Endothelial cell of umbilical vein (primary cell): Measurements from ENCODE around the gene CCNE1. TPM values are rescaled to one million over a fixed set of nuclear protein-coding genes. Genes with fewer than 3 reads are reported as not detected.

Source experiments
- BruUV-seq: library from RNA; stranded (reverse); fragments of 400-500 nt; replicated peaks from 2 replicates; lab custom pipeline; 2021; lab: Mats Ljungman, UMichigan
- CTCF ChIA-PET: fragments of 300-600, 350-600 bp; sonication (Branson Sonifier 250); formaldehyde crosslinking; loops from one replicate; lab custom pipeline; 2021; ENCODE audit warnings: antibody characterized with exemption, inconsistent platforms; lab: Charles Lee
- POLR2A ChIA-PET: fragments of 300-600, 350-600 bp; sonication (Branson Sonifier 250); formaldehyde crosslinking; loops from one replicate; lab custom pipeline; 2021; ENCODE audit warnings: antibody characterized with exemption, inconsistent platforms; lab: Charles Lee
- DNase-seq: peaks from one replicate; pipeline ENCODE4 v3.0.0-alpha.2; 2011; ENCODE audit warnings: low read depth, low spot score
- FAIRE-seq: peaks from 2 replicates; lab custom pipeline; 2011; peaks lifted over from hg19 to GRCh38; lab: Jason Lieb, UNC
- H2AFZ ChIP-seq: 2 replicates; pipeline ENCODE4 v1.6.0; 2012; ENCODE audit warnings: low read depth, low read length, control low read depth, inconsistent platforms
- H3K27ac ChIP-seq: 2 replicates; pipeline ENCODE4 v1.5.1; 2011; ENCODE audit warnings: low read depth, mild to moderate bottlenecking, control low read depth, low read length, moderate library complexity; ENCODE audit not compliant: insufficient read depth
- H3K27me3 ChIP-seq, 2 experiments: 2 replicates each; pipeline versions ENCODE4 v1.6.0 to v1.6.1; 2011; ENCODE audit warnings: low read length in 2 of 2, mixed read lengths in 1 of 2; ENCODE audit not compliant: control insufficient read depth in 2 of 2, insufficient read depth in 2 of 2
- H3K36me3 ChIP-seq, 2 experiments: 2 replicates in 1 of 2; 3 replicates in 1 of 2; pipeline ENCODE4 v1.5.1; 2011; ENCODE audit warnings: low read length in 2 of 2, mild to moderate bottlenecking in 1 of 2, moderate library complexity in 1 of 2; ENCODE audit not compliant: control insufficient read depth in 2 of 2, insufficient read depth in 2 of 2; ENCODE audit errors: extremely low read depth in 1 of 2
- H3K4me1 ChIP-seq: 3 replicates; pipeline ENCODE4 v1.5.1; 2011; ENCODE audit warnings: mild to moderate bottlenecking, low read length; ENCODE audit not compliant: control insufficient read depth, insufficient read depth; ENCODE audit errors: extremely low read depth
- H3K4me2 ChIP-seq: 2 replicates; pipeline ENCODE4 v1.6.1; 2011; ENCODE audit warnings: low read length, control low read depth, mixed read lengths; ENCODE audit not compliant: insufficient read depth
- H3K4me3 ChIP-seq, 3 experiments: fragments of 200-600 bp in 1 of 3; sonication (generic), shearing (Covaris generic) in 1 of 3; replicated peaks in 1 of 3; 2 replicates each; pipeline ENCODE4 v1.5.1; 2011 to 2016; ENCODE audit warnings: control low read depth in 3 of 3, low read length in 3 of 3, mild to moderate bottlenecking in 2 of 3, inconsistent platforms in 1 of 3, low read depth in 1 of 3, moderate library complexity in 1 of 3; ENCODE audit not compliant: insufficient read depth in 1 of 3
- H3K79me2 ChIP-seq: 2 replicates; pipeline ENCODE4 v1.6.0; 2012; ENCODE audit warnings: low read length, inconsistent platforms; ENCODE audit not compliant: control insufficient read depth, insufficient read depth
- H3K9ac ChIP-seq: replicated peaks from 2 replicates; pipeline ENCODE3; 2011; ENCODE audit warnings: low read length, control low read depth; ENCODE audit not compliant: insufficient read depth; ENCODE audit errors: extremely low read depth
- H3K9me1 ChIP-seq: replicated peaks from 3 replicates; pipeline ENCODE4 v1.6.0; 2011; ENCODE audit warnings: mild to moderate bottlenecking, low read length; ENCODE audit not compliant: control insufficient read depth, insufficient read depth; ENCODE audit errors: extremely low read depth
- H3K9me3 ChIP-seq: replicated peaks from 2 replicates; pipeline ENCODE4 v1.5.1; 2012; ENCODE audit warnings: low read length, inconsistent platforms; ENCODE audit not compliant: control insufficient read depth, insufficient read depth
- H4K20me1 ChIP-seq: replicated peaks from 2 replicates; pipeline ENCODE3; 2011; ENCODE audit warnings: mild to moderate bottlenecking, low read length; ENCODE audit not compliant: control insufficient read depth, insufficient read depth; ENCODE audit errors: extremely low read depth
- EZH2 ChIP-seq: IDR thresholded peaks from 2 replicates; pipeline ENCODE4 v1.6.1; 2012; ENCODE audit warnings: borderline replicate concordance, low read depth, mild to moderate bottlenecking, moderate library complexity, low read length, inconsistent platforms; ENCODE audit not compliant: severe bottlenecking
- FOS ChIP-seq: IDR thresholded peaks from 2 replicates; pipeline ENCODE4 v1.6.1; 2011; ENCODE audit warnings: mild to moderate bottlenecking, low read length, moderate library complexity, borderline replicate concordance; ENCODE audit not compliant: insufficient read depth
- GATA2 ChIP-seq: IDR thresholded peaks from 2 replicates; pipeline ENCODE4 v1.7.0; 2011; ENCODE audit warnings: low read depth, mild to moderate bottlenecking, moderate library complexity, mixed read lengths, low read length; ENCODE audit not compliant: insufficient read length, insufficient read depth
- JUN ChIP-seq: IDR thresholded peaks from 2 replicates; pipeline ENCODE4 v1.6.1; 2011; ENCODE audit warnings: borderline replicate concordance, low read depth; ENCODE audit not compliant: insufficient read length, insufficient read depth
- MAX ChIP-seq: IDR thresholded peaks from 2 replicates; pipeline ENCODE4 v1.6.1; 2011; ENCODE audit not compliant: insufficient read depth, insufficient read length
- MYC ChIP-seq: IDR thresholded peaks from one replicate; pipeline ENCODE4 v1.6.1; 2011; ENCODE audit warnings: mild to moderate bottlenecking, low read depth, low read length
- POLR2A ChIP-seq: IDR thresholded peaks from 2 replicates; pipeline ENCODE4 v1.6.1; 2012; ENCODE audit warnings: low read depth, mild to moderate bottlenecking, control low read depth, low read length
- POLR2AphosphoS5 ChIP-seq: IDR thresholded peaks from 2 replicates; pipeline ENCODE4 v1.6.1; 2012; ENCODE audit warnings: low read depth, mild to moderate bottlenecking, control low read depth, low read length, moderate library complexity; ENCODE audit not compliant: insufficient read depth
- dilution Hi-C: fragments of 300-500 bp; cut with MboI; formaldehyde crosslinking; loops from one replicate; pipeline ENCODE4 v1.15.0; 2019; ENCODE audit warnings: low sequenced_read_pairs; ENCODE audit not compliant: extremely low pct_ligation_motif_present
- intact Hi-C: fragments of 100-400 bp; cut with micrococcal nuclease; formaldehyde crosslinking; loops from one replicate; pipeline ENCODE4 v1.10.0; 2022
- polyA plus RNA-seq, 4 experiments: library from polyadenylated mRNA; depleted of rRNA in 3 of 4; stranded (reverse) in 3 of 4; unstranded in 1 of 4; fragments of >200 nt; gene quantifications; 2 replicates each; pipeline versions ENCODE4 v1.2.1 to v1.2.3, GENCODE V29; 2011 to 2012; ENCODE audit warnings: missing spikeins in 1 of 4
- total RNA-seq: library from RNA; stranded (reverse); gene quantifications from 2 replicates; pipeline ENCODE4 v1.2.3, GENCODE V29; 2021
- TF ChIP-seq, protein P1 (sequence below), 2 donors: IDR thresholded peaks; 1 replicate in 1 of 2; 2 replicates in 1 of 2; pipeline ENCODE4 v1.5.1; 2011; ENCODE audit warnings: low read length in 2 of 2, mild to moderate bottlenecking in 2 of 2, moderate library complexity in 2 of 2, control low read depth in 1 of 2, inconsistent platforms in 1 of 2, low read depth in 1 of 2; ENCODE audit not compliant: insufficient read depth in 1 of 2; ENCODE audit errors: extremely low read depth in 1 of 2

Gene CCNE1
- total and polyA plus RNA-seq, 2 donors (not counting 3 experiments of a cell fraction or from before 2014, with no cell fraction given), result 8.3 to 10.1 TPM

DNA sequence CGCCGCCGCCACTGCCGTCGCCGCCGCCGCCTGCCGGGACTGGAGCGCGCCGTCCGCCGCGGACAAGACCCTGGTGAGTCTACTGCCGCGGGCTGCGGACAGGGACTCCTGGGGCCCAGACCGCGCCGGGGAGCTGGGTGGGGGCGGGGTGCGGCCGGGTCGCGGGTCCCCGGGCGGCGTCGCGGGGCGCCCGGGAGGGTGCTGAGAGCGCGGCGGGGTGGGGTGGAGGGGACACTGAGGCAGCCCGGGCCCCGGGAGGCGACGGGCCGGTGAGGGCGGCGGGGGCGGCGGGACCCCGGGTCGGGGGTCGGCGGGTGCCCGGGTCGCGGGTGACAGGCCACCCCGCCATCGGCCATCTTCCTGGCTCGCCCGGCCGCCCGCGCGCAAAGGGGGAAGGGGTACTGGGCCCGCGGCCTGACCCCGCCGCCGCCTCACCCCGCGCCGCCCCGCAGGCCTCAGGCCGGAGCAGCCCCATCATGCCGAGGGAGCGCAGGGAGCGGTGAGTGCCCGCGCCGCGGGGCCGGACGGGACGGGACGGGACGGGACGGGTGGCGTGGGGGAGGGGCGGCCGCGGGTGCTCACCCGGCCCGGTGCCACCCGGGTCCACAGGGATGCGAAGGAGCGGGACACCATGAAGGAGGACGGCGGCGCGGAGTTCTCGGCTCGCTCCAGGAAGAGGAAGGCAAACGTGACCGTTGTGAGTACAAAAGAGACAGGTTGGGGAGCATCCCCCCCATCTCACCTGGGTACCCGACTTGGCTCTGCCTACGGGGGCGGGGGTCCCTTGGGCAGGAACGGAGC, 489 bp downstream of the CCNE1 start:
- H3K27me3 ChIP-seq, result no peaks in the 10 kb centered on the region
- H4K20me1 ChIP-seq, result no peaks in the 10 kb centered on the region
- peak overlapping the region; percentile 75 for H2AFZ ChIP-seq
- ChIA-PET POLR2A (no interaction called here), CTCF (interaction anchor here (0.6 to 0.8 kb wide), 2 partner anchors 38 to 41 kb away, joined by 3 read pairs; no protein-coding TSS in a partner anchor)
- peak overlapping the region; percentile 4 to 49 (median 26) for H3K4me3 ChIP-seq
- H3K36me3 ChIP-seq, result no peaks in the 10 kb centered on the region
- no TSS peak for BruUV-seq
- H3K4me1 ChIP-seq, result no peaks in the 10 kb centered on the region
- FAIRE-seq, result no peak
- H3K79me2 ChIP-seq, result no peaks in the 10 kb centered on the region
- H3K4me2 ChIP-seq, result peak overlapping the region; percentile 54
- no peak for TF ChIP-seq POLR2A
- no peak for TF ChIP-seq JUN
- H3K9ac ChIP-seq, result peak overlapping the region; percentile 16
- dilution Hi-C loops (no loop called here), intact Hi-C loops (loop anchor here (2.0 kb wide), 1 partner anchor 205 kb away; the partner anchor contains the start of gene POP4)
- no peak overlapping the region for H3K27ac ChIP-seq
- no peak for DNase-seq
- no peaks in the 10 kb centered on the region for H3K9me3 ChIP-seq
- no peaks in the 10 kb centered on the region for H3K9me1 ChIP-seq

DNA sequence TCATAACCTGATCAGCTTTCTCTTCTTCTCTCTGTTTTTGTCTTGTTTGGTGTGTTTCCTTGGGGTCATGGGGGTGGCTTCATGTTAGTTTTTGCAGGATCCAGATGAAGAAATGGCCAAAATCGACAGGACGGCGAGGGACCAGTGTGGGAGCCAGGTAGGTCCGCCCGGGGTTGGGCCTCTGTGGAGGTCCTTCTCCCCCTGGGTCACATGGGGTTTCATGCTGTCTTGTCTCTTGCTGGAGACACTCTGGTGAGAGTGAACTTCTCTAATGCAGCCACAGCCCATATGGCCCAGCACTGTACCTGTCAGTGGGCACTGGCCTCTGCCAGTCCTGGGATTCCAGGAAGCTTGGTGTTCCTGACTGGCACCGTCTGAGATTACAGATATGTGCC, 1.1 kb downstream of the CCNE1 start:
- FAIRE-seq (no peak), DNase-seq (no peak)
- Histone ChIP-seq H3K4me2 (peak overlapping the region; percentile 54), H3K9me3 (no peaks in the 10 kb centered on the region), H2AFZ (peak overlapping the region; percentile 75), H3K79me2 (no peaks in the 10 kb centered on the region), H3K4me3 (peak overlapping the region; percentile 4 to 49 (median 26)), H3K9me1 (no peaks in the 10 kb centered on the region), H4K20me1 (no peaks in the 10 kb centered on the region), H3K36me3 (no peaks in the 10 kb centered on the region), H3K27me3 (no peaks in the 10 kb centered on the region), H3K27ac (no peak overlapping the region), H3K4me1 (no peaks in the 10 kb centered on the region), H3K9ac (peak overlapping the region; percentile 14)
- intact Hi-C loops (loop anchor here (2.0 kb wide), 1 partner anchor 206 kb away; the partner anchor contains the start of gene POP4), dilution Hi-C loops (no loop called here)
- TF ChIP-seq JUN, result no peak
- no peak for TF ChIP-seq FOS
- no peak for TF ChIP-seq MYC
- TF ChIP-seq GATA2, result no peak
- no peak for TF ChIP-seq EZH2
- no peak for TF ChIP-seq POLR2AphosphoS5
- TF ChIP-seq MAX, result no peak
- TF ChIP-seq, protein P1, sequence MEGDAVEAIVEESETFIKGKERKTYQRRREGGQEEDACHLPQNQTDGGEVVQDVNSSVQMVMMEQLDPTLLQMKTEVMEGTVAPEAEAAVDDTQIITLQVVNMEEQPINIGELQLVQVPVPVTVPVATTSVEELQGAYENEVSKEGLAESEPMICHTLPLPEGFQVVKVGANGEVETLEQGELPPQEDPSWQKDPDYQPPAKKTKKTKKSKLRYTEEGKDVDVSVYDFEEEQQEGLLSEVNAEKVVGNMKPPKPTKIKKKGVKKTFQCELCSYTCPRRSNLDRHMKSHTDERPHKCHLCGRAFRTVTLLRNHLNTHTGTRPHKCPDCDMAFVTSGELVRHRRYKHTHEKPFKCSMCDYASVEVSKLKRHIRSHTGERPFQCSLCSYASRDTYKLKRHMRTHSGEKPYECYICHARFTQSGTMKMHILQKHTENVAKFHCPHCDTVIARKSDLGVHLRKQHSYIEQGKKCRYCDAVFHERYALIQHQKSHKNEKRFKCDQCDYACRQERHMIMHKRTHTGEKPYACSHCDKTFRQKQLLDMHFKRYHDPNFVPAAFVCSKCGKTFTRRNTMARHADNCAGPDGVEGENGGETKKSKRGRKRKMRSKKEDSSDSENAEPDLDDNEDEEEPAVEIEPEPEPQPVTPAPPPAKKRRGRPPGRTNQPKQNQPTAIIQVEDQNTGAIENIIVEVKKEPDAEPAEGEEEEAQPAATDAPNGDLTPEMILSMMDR (IDR thresholded peaks at IDR 0.05; ENCODE audit: extremely low read depth in 1 of 2, insufficient read depth in 1 of 2, low read depth in 1 of 2, low read length in 2 of 2), result no peak
- no peak for TF ChIP-seq POLR2A
- POLR2A ChIA-PET, result no interaction called here
- CTCF ChIA-PET, result interaction anchor here (0.6 to 0.8 kb wide), 3 partner anchors 11 to 41 kb away, joined by 3 to 4 read pairs (median 3); no protein-coding TSS in a partner anchor
- BruUV-seq, result TSS peak; percentile 23
